ENCODE data around the gene SLC2A11.

- no peak for TF ChIP-seq CTCF (conservative IDR thresholded peaks at IDR 0.05 in 1 of 2, IDR thresholded peaks at IDR 0.05 in 1 of 2; ENCODE audit: low read depth in 1 of 2, low read length in 2 of 2)
- TF ChIP-seq EZH2 (IDR thresholded peaks at IDR 0.05; ENCODE audit: low read length, missing control alignments), result no peak
Observed at GRCh38 chr22:23850136-23850611, 7.5 kb upstream of the SLC2A11 start.
